Measurements from ENCODE around the gene CLEC4C. TPM values are rescaled to one million over a fixed set of nuclear protein-coding genes. Genes with fewer than 3 reads are reported as not detected.

CLEC4C gene
- total and polyA plus RNA-seq, 2 of the 13 experiments (the other 11 are each of a cell fraction or from before 2014, with no cell fraction given): not detected

GRCh38 chr12:7749442-7749841 is 2.3 kb upstream of the CLEC4C start:
- 50% methylated on average over 8 of the region's 8 CpGs for WGBS (ENCODE audit: low lambda C conversion rate)
- no TSS peak for BruUV-seq (replicated peaks)
- Histone ChIP-seq H3K4me1 (ENCODE audit: insufficient read depth, low read length) (no peaks in the 10 kb centered on the region), H4K20me1 (ENCODE audit: insufficient read depth, low read length) (no peaks in the 10 kb centered on the region), H3K79me2 (ENCODE audit: insufficient read depth, low read length) (no peaks in the 10 kb centered on the region), H3K27ac (ENCODE audit: extremely low read length, insufficient read depth, low read length) (no peak overlapping the region), H3K27me3 (ENCODE audit: control insufficient read depth in 1 of 2, insufficient read depth in 2 of 2, low read length in 2 of 2) (peaks cover 0 to 4% of the 10 kb centered on the region in 2 experiments; a peak in 1 of 5 replicates), H3K4me2 (ENCODE audit: low read depth, low read length) (no peak overlapping the region), H3K4me3 (replicated peaks in 1 of 3; ENCODE audit: insufficient read depth in 1 of 3, low read depth in 2 of 3, low read length in 3 of 3) (no peak overlapping the region), H2AFZ (ENCODE audit: low read length) (no peak overlapping the region), H3K9ac (ENCODE audit: insufficient read depth, low read depth, low read length) (no peak overlapping the region), H3K9me3 (ENCODE audit: low read length) (no peaks in the 10 kb centered on the region), H3K36me3 (replicated peaks in 1 of 2; ENCODE audit: control insufficient read depth in 1 of 2, insufficient read depth in 2 of 2, low read length in 2 of 2) (no peaks in the 10 kb centered on the region)
- ChIA-PET POLR2A (no interaction called here), CTCF (ENCODE audit: low intra/inter-chr PET ratio, low total read pairs) (no interaction called here)
- TF ChIP-seq MYC (CRISPR knock-in tag; IDR thresholded peaks at IDR 0.05; ENCODE audit: borderline replicate concordance): no peak
- no peak for TF ChIP-seq ZNF567 (CRISPR knock-in tag; IDR thresholded peaks at IDR 0.05; ENCODE audit: borderline replicate concordance)
- no peak for TF ChIP-seq HMG20A (CRISPR knock-in tag; IDR thresholded peaks at IDR 0.05; ENCODE audit: borderline replicate concordance)
- TF ChIP-seq CHD4 (IDR thresholded peaks at IDR 0.05; ENCODE audit: borderline replicate concordance, low read length): no peak
- TF ChIP-seq HMGA1 (CRISPR knock-in tag; conservative IDR thresholded peaks at IDR 0.05): no peak
- no peak for TF ChIP-seq KMT2B (CRISPR knock-in tag; IDR thresholded peaks at IDR 0.05)
- TF ChIP-seq ELF1 (CRISPR knock-in tag; IDR thresholded peaks at IDR 0.05): no peak
- TF ChIP-seq ZNF136 (CRISPR knock-in tag; IDR thresholded peaks at IDR 0.05; ENCODE audit: low read depth): no peak
- TF ChIP-seq EEA1 (CRISPR knock-in tag; IDR thresholded peaks at IDR 0.05; ENCODE audit: borderline replicate concordance): no peak
- TF ChIP-seq PHF8 (CRISPR knock-in tag; IDR thresholded peaks at IDR 0.05): no peak
- no peak for TF ChIP-seq SRSF1 (optimal IDR thresholded peaks at IDR 0.05; ENCODE audit: low read depth, low read length)
- TF ChIP-seq ZNF614 (CRISPR knock-in tag; IDR thresholded peaks at IDR 0.05; ENCODE audit: borderline replicate concordance): no peak
- TF ChIP-seq BCLAF1 (IDR thresholded peaks at IDR 0.05): no peak
- no peak for TF ChIP-seq ZBTB2 (CRISPR knock-in tag; IDR thresholded peaks at IDR 0.05; ENCODE audit: low read depth)
- TF ChIP-seq MED1 (CRISPR knock-in tag; IDR thresholded peaks at IDR 0.05): no peak
- no peak for TF ChIP-seq ZFP37 (CRISPR knock-in tag; IDR thresholded peaks at IDR 0.05; ENCODE audit: borderline replicate concordance)
- no peak for TF ChIP-seq NR2F2 (IDR thresholded peaks at IDR 0.05; ENCODE audit: borderline replicate concordance, low read depth)
- no peak for TF ChIP-seq HNRNPL (IDR thresholded peaks at IDR 0.05; ENCODE audit: low read depth, low read length)
- no peak for TF ChIP-seq ZFP62 (CRISPR knock-in tag; IDR thresholded peaks at IDR 0.05)
- no peak for TF ChIP-seq ZNF333 (CRISPR knock-in tag; IDR thresholded peaks at IDR 0.05; ENCODE audit: borderline replicate concordance)
- in situ Hi-C loops (cut with HindIII; ENCODE audit: extremely low pct_ligation_motif_present, low pct_unique_long_range_greater_than_20kb): no loop called here
- intact Hi-C loops (cut with micrococcal nuclease; ENCODE audit: unreplicated experiment): no loop called here
- no peak for DNase-seq (ENCODE audit: low spot score)
- no peak for FAIRE-seq
- no peak for ATAC-seq

Measured in HepG2 (cell line).